HG03064 (cell line): ENCODE measurements around the gene USP47.

Experiments
- ATAC-seq: cut with Tn5 transposase; IDR thresholded peaks from one replicate; pipeline ENCODE4 v1.9.1; 2021; ENCODE audit warnings: low read depth; ENCODE audit not compliant: unreplicated experiment

Gene USP47

GRCh38 chr11:11965656-11966353, 124.0 kb downstream of the USP47 start:
- ATAC-seq: no peak

GRCh38 chr11:11966354-11966741, 124.6 kb downstream of the USP47 start:
- ATAC-seq: no peak

- ATAC-seq: peak; percentile 92
These were observed 125.3 kb downstream of the USP47 start for GRCh38 chr11:11966826-11967668.

- ATAC-seq: no peak
These were observed 126.1 kb downstream of the USP47 start for GRCh38 chr11:11967669-11968510.

- ATAC-seq: no peak
These were observed 126.9 kb downstream of the USP47 start for GRCh38 chr11:11968511-11969280.

- no peak for ATAC-seq
These were observed 127.8 kb downstream of the USP47 start for GRCh38 chr11:11969380-11970215.

- ATAC-seq: no peak
These were observed 128.8 kb downstream of the USP47 start for GRCh38 chr11:11970556-11970955.

DNA sequence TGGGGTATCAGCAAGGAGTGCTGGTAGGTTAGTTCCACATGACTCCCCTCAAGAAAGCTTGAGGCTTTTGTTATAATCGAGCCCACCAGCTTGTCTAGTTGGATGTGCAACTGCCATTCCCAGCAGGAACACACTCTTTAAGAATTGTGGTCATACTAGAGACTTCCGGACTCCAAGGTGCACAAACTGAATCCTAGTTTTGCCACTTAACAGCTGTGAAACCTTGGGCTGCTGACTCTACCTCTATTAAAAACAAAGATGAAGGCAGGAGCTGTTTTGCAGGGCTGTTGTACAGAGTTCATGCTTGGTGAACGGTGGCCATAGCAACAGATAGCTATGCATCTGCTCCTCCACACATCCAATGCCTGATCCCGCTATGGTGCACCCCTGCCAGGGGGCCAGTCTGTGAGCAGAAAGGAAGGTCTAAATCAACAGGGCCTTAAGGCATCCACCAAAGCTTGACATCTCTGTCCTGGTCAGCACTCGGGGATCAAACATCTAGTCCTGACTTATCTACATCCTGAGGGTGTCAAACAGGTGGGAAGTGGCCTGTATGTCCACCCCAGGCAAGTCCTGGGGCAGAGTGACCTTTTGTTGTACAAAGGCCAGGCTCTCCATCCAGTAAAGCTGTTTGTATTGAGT, 130.3 kb downstream of the USP47 start:
- ATAC-seq: no peak

DNA sequence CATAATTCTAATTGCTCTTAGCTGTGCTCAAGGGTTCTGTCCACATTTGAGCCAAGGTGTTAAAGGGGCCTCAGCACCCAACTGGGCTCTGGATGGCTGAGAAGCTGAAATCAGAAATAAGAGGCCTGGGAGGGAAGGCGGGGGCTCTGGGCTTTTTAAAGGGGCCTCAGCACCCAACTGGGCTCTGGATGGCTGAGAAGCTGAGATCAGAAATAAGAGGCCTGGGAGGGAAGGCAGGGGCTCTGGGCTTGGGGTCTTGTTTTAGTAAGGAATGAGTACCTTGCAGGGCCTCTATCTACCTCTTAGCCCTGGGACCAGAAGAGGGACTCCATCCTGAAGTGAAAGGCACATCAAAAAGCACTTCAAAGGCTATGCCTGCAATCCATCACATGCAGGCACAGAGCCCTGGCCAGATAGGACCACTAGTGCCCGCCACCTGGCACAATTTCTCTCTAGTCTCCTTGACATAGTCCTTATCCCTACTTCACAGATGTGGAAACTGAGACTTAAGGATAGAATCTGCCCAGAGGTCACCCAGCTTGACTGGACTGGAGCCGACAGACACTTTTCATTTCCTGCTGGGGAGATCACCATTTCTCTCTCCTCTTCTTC, 131.1 kb downstream of the USP47 start:
- no peak for ATAC-seq

DNA sequence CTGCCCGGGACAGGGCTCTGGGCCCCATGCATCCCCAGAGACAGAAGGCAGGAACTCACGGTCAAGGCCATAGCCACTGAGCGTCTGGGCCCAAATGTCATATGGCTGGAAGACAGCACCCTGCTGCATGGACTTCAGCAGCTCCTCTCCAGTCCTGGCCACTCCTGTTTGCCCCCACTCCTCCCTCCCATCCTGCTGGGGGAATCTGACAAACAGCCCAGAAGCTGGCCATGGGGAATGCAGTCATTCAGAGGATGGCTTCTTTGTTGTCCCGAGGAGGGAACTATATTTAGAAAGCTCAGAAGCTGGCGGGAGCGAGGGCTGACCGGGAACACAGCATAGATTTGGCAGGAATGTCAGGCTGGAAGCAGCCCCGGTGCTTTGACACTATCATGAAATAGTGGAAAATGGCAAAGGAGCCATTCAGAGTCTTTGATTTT, 131.6 kb downstream of the USP47 start:
- ATAC-seq: no peak

DNA sequence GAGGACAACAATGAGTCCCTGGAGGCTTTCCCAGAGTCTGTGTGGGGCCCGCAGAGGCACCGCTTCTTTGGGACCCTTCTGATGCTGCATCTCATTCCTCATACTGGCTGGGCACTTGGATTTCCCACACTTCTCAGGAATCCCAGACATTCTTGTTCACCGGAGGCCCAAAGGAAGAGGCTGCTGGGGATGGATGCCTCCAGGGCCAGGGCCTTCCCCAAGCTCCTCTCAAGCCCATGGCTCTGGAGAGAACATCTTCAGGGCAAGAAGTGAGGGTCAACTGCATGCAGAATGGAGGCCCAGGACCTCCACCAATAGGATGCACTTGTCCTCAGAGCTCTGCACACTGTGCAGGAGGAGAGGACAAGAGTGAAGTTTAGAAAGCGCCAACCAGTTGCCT, 132.1 kb downstream of the USP47 start:
- ATAC-seq: no peak

- ATAC-seq: no peak
These were observed 133.7 kb downstream of the USP47 start for GRCh38 chr11:11975201-11976092.

DNA sequence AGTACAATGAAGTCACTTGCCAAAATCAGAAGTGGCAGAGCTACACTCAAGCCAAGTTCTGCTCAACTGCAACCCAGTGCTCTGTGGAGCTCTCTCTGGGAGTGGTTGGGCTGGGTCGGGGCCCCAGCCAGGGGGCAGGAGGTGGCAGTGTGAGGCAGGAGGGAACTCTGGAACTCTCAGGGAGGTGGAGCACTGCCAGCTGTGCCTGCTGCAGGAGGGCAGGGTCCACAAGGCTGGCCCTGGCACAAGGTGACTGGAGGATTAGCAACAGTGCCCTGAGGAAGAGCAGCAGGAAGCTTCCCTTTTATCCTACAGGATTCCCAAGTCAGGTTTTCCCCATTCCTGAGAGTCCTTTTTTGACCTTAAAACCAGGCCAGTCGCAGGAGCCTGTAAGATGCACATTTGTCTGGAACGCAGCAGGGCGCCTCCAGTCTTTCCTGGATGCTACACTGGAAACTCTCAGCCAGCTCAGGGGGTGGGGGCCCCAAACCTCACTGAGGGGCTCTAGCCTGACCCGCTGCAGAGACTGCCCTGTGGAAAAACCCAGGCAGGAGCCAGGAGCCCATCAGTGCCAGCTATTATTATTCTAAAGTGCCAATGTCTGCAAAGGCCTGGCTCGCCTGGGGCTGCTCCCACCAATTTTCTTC, 134.8 kb downstream of the USP47 start:
- ATAC-seq: no peak

GRCh38 chr11:11977206-11977938, 135.6 kb downstream of the USP47 start:
- ATAC-seq: no peak

GRCh38 chr11:11978098-11978637, 136.4 kb downstream of the USP47 start:
- ATAC-seq: no peak
